ENCODE measurements around the gene RCAN2. TPM values are rescaled to one million over a fixed set of nuclear protein-coding genes. Genes with fewer than 3 reads are reported as not detected.
"Not testable (repeated sequence)": the region's sequence is repeated elsewhere in the genome, so short reads cannot be mapped to it uniquely, and the experiment has no call there.

RCAN2 gene
- total RNA-seq, 1 donor from 2014 or later, result 4.6 TPM

DNA sequence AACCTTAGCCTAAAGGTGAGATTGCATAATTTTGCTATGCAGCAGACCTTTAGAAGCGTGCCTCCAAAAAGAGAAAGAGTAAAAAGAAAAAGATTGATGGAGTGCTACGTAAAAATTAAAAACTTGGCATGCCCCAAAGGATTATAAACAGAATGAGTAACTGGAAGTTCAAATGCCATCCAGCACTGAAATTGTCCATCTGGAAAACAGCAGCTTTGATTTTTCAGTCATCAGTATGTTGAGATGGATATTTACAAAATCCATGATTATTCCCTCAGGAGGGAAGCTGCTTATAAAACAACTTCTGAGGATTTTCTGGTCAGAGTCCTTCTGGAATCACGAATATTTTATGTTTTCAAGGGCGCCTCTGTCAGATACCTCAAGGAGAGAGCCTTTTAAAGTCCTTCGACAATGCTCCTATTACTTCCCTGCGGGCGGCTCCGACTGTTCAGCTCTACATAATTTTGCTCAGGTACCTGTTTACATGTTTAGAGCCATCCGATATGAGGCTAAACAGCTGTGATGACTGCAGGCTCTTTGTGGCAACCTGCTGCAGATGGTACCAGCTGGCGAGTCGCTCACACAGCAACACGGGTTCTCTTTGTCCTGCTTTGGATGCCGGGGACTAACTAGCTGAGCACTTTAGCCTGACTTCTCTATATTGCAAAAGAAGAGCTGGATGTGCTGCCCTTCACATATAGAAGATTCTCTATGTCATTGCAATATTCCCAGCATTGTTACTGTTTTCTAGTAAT, 83.3 kb downstream of the RCAN2 start:
- Mint-ChIP-seq H3K36me3 (no peaks in the 10 kb centered on the region), H3K9me3 (no peaks in the 10 kb centered on the region), H3K27me3 (no peaks in the 10 kb centered on the region), H3K4me1 (ENCODE audit: unreplicated experiment) (no peaks in the 10 kb centered on the region), H3K4me3 (no peak overlapping the region), H3K27ac (no peak overlapping the region)
- TF ChIP-seq CTCF (conservative IDR thresholded peaks at IDR 0.05), result no peak
- DNase-seq (ENCODE audit: extremely low spot score, unreplicated experiment), result no peak

DNA sequence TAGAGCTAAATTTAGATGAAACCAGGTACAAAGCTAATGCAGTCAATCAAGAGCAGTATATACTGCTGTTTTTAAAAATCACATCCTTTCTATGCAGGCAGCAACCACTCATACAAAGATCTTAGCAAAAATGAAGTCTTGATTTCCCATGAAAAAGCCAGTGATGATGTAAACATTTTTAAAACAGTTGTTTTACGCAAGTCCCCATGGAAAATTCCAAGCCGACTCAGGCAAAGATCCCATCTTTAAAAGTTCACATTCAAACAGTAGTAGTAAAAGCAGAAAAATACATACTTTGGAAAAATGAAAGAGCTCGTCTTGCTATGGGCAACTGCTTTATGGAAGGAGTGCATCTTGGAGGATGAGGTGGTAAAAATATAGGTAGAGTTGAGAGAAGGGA, 84.0 kb downstream of the RCAN2 start:
- Mint-ChIP-seq H3K9me3 (no peaks in the 10 kb centered on the region), H3K4me1 (ENCODE audit: unreplicated experiment) (no peaks in the 10 kb centered on the region), H3K36me3 (no peaks in the 10 kb centered on the region), H3K27ac (no peak overlapping the region), H3K4me3 (no peak overlapping the region), H3K27me3 (no peaks in the 10 kb centered on the region)
- TF ChIP-seq CTCF (conservative IDR thresholded peaks at IDR 0.05), result no peak
- no peak for DNase-seq (ENCODE audit: extremely low spot score, unreplicated experiment)

DNA sequence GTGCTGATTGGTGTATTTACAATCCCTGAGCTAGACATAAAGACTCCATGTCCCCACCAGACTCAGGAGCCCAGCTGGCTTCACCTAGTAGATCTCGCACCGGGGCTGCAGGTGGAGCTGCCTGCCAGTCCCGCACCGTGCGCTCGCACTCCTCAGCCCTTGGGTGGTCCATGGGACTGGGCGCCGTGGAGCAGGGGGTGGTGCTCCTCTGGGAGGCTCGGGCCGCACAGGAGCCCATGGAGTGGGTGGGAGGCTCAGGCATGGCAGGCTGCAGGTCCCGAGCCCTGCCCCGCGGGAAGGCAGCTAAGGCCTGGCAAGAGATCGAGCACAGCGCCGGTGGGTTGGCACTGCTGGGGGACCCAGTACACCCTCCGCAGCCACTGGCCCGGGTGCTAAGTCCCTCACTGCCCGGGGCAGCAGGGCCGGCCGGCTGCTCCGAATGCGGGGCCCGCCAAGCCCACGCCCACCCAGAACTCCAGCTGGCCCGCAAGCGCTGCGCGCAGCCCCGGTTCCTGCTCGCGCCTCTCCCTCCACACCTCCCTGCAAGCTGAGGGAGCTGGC, 85.5 kb downstream of the RCAN2 start:
- not testable (repeated sequence) for H3K4me1 Mint-ChIP-seq (ENCODE audit: unreplicated experiment)

GRCh38 chr6:46400898-46401297, 90.4 kb downstream of the RCAN2 start:
- Mint-ChIP-seq H3K4me3 (no peak overlapping the region), H3K36me3 (no peaks in the 10 kb centered on the region), H3K4me1 (ENCODE audit: unreplicated experiment) (no peaks in the 10 kb centered on the region), H3K27me3 (no peaks in the 10 kb centered on the region), H3K9me3 (no peaks in the 10 kb centered on the region), H3K27ac (no peak overlapping the region)
- no peak for DNase-seq (ENCODE audit: extremely low spot score, unreplicated experiment)
- TF ChIP-seq CTCF (conservative IDR thresholded peaks at IDR 0.05), result no peak

More for the DNA sequence above, 85.5 kb downstream of the RCAN2 start:
- H3K27ac Mint-ChIP-seq; DNase-seq (ENCODE audit: extremely low spot score, unreplicated experiment); H3K36me3 Mint-ChIP-seq; H3K9me3 Mint-ChIP-seq; H3K27me3 Mint-ChIP-seq; H3K4me3 Mint-ChIP-seq: not testable (repeated sequence)

DNA sequence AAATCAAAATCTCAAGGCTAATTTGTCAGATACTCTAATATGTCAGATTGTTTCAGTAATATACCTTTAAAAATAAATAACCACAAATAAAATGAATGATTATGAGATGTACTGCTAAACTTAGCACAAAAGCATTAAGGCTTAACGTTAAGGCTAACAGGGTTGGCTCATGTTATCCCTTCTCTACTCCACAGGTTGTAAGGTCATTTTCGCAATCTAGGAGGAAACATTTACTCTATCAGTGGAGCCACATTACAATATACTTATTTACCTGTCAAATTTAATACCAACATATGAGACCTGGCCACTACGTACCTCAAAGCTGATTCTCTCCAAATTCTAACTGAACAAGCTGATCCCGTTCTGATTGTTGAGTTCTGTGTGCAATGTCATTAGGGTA, 95.7 kb downstream of the RCAN2 start:
- Mint-ChIP-seq H3K36me3 (no peaks in the 10 kb centered on the region), H3K27ac (no peak overlapping the region), H3K4me3 (no peak overlapping the region), H3K9me3 (no peaks in the 10 kb centered on the region), H3K4me1 (ENCODE audit: unreplicated experiment) (no peaks in the 10 kb centered on the region), H3K27me3 (peaks cover 4% of the 10 kb centered on the region)
- DNase-seq (ENCODE audit: extremely low spot score, unreplicated experiment), result no peak
- TF ChIP-seq CTCF (conservative IDR thresholded peaks at IDR 0.05), result no peak

GRCh38 chr6:46393940-46394337, 97.3 kb downstream of the RCAN2 start:
- no peak overlapping the region for H3K27ac Mint-ChIP-seq
- H3K9me3 Mint-ChIP-seq, result no peaks in the 10 kb centered on the region

More at GRCh38 chr6:46393940-46394337, 97.3 kb downstream of the RCAN2 start:
- Mint-ChIP-seq H3K27me3 (peaks cover 4% of the 10 kb centered on the region), H3K36me3 (no peaks in the 10 kb centered on the region), H3K4me1 (ENCODE audit: unreplicated experiment) (no peaks in the 10 kb centered on the region), H3K4me3 (no peak overlapping the region)
- TF ChIP-seq CTCF (conservative IDR thresholded peaks at IDR 0.05), result no peak
- no peak for DNase-seq (ENCODE audit: extremely low spot score, unreplicated experiment)

Data from type B pancreatic cell (in vitro differentiated cells).